Iris pigment epithelial cell (primary cell): ENCODE measurements around the gene GPSM1.

Experiments
- DNase-seq: peaks from one replicate; pipeline ENCODE4 v3.0.0-alpha.2; 2011; ENCODE audit warnings: low read depth

The GPSM1 gene

GRCh38 chr9:136290508-136291000 is 36.8 kb upstream of the GPSM1 start:
- no peak for DNase-seq

GRCh38 chr9:136291306-136292025 is 35.9 kb upstream of the GPSM1 start:
- no peak for DNase-seq

GRCh38 chr9:136292026-136292538 is 35.3 kb upstream of the GPSM1 start:
- no peak for DNase-seq

GRCh38 chr9:136292591-136293448 is 34.5 kb upstream of the GPSM1 start:
- no peak for DNase-seq

GRCh38 chr9:136293476-136294077 is 33.8 kb upstream of the GPSM1 start:
- no peak for DNase-seq

- no peak for DNase-seq
Measured at GRCh38 chr9:136294437-136294836, 32.9 kb upstream of the GPSM1 start.

- DNase-seq = no peak
Measured at GRCh38 chr9:136295055-136295454, 32.3 kb upstream of the GPSM1 start.

GRCh38 chr9:136295542-136296433 is 31.6 kb upstream of the GPSM1 start:
- DNase-seq = no peak

- DNase-seq = no peak
Measured at GRCh38 chr9:136296434-136297015, 30.8 kb upstream of the GPSM1 start.

- no peak for DNase-seq
Measured at GRCh38 chr9:136297016-136297691, 30.2 kb upstream of the GPSM1 start.

- no peak for DNase-seq
Measured at GRCh38 chr9:136297766-136298735, 29.3 kb upstream of the GPSM1 start.

GRCh38 chr9:136299116-136299515 is 28.2 kb upstream of the GPSM1 start:
- DNase-seq = no peak

- DNase-seq = no peak
Measured at GRCh38 chr9:136299541-136299940, 27.8 kb upstream of the GPSM1 start.

- no peak for DNase-seq
Measured at GRCh38 chr9:136300016-136300545, 27.3 kb upstream of the GPSM1 start.

- DNase-seq = no peak
Measured at GRCh38 chr9:136300866-136301265, 26.5 kb upstream of the GPSM1 start.

- DNase-seq = no peak
Measured at GRCh38 chr9:136302527-136302926, 24.8 kb upstream of the GPSM1 start.

GRCh38 chr9:136303066-136303824 is 24.1 kb upstream of the GPSM1 start:
- DNase-seq = no peak

- no peak for DNase-seq
Measured at GRCh38 chr9:136303825-136304416, 23.4 kb upstream of the GPSM1 start, which contains the start of gene CCDC187. TSS of gene CCDC187 (minus strand) at chr9:136304094. CDS start at chr9:136303830, 264 bp downstream.
